HT1080 (cell line): ENCODE results near the gene PCDH15. TPM values are rescaled to one million over a fixed set of nuclear protein-coding genes. Genes with fewer than 3 reads are reported as not detected.

Source experiments
- small RNA-seq: library from RNA; depleted of rRNA; stranded (forward); fragments of <200 nt; gene quantifications from one replicate; pipeline ENCODE3, GENCODE V24; 2014
- total RNA-seq: library from RNA; depleted of rRNA; stranded (reverse); fragments of >200 nt; shearing (Covaris generic); gene quantifications from 2 replicates; pipeline ENCODE4 v1.2.3, GENCODE V29; 2014

PCDH15 gene
- total RNA-seq, 1 experiment from 2014 or later: 0.14 TPM

Small RNAs within 50 kb of the gene (small RNA-seq; reads per million reads assigned to genes)
- gene AL365496.1 (not detected), gene MIR548F1 (0.16 reads per million), gene RNU6-687P (not detected)
